NCI-H2107 treated with DMSO at 0.1 percent for 48 hours (cell line): Measurements from ENCODE around the gene MSH3.
"Not testable (repeated sequence)": the region's sequence is repeated elsewhere in the genome, so short reads cannot be mapped to it uniquely, and the experiment has no call there.

Source experiments
- DNase-seq: peaks from one replicate; lab custom pipeline; 2025; ENCODE audit not compliant: unreplicated experiment; lab: John Stamatoyannopoulos, UW

MSH3 gene

DNA sequence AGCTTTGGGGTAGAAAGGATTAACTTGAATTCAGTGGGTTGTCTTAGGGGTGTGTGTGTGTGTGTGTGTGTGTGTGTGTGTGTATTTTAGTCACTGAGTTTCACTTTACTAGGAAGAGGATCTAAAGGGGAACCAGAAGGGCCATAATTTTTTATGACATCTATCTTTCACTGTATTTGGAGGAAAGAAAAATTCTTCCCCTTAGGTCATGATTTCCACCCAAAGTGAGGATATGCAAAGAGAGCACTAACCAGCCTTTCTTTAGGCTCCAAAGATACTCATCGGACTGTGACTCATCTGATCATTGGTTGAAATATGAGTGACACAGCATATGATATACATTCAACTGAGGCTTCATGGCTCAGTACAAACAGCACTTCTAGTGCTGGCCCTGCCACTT lies 230.5 kb downstream of the MSH3 start:
- no peak for DNase-seq

DNA sequence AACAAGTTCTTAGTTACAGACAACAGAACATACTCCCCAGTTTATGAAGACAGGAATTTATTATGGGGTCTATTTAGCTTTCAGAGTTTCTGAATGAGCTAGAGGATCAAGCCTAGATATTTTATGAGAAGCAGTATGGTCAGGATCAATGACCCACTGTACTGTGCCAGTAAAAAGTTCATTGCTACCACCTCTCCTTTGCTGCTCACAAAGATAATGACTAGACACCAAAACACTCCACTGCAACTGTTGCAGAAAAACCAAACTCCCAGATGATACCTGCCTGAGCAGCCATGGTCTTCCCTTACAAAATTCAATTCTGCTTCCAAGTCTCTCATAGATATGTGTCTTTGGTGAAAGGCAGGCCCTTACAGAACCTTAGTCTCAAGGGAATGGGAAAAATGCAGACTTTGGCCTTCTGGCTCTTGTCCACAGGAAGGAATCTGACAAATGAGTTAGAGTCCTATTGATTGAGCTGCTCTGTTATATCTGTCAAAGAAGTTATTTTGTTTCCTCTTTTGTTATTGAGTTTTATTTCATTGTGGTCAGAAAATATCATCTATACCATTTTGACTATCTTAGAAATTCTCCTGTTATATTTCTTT lies 231.0 kb downstream of the MSH3 start:
- DNase-seq, result no peak

DNA sequence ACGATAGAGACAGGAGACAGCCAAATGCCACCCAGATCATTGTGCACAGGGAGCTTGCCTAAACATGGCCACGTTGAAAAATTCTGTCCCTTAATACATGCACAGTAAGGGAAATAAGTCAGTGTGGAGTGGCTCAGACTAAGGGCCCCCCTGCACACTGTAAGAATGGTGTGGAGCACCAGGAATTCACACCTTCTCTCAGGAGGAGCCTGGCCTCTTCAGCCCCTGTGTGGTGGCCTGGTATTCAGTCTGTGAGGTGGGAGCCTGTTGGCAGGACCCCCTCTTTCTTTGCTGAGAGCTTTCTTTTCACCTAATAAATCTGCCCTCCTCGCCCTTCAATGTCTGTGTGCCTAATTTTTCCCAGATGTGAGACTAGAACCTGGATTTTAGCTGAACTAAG lies 239.6 kb downstream of the MSH3 start:
- DNase-seq, result no peak

DNA sequence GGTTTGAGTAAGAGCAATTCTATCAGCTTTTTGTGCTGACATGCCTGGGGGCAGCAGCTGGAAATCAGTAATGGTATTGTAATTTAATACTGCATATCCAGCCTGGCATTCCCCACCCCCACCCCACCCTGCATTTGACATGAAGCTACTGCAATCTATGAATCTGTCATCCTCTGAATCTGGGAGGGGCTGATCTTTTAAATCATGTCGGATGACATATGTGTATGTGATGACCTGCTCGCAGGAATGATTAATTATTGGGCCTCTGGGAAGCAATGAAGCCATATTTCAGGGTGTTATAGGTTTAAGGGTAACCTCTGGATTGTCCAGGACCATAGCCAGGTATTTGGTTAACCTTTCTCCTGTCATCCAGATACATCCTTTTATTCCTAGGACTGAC lies 241.1 kb downstream of the MSH3 start:
- DNase-seq, result no peak

DNA sequence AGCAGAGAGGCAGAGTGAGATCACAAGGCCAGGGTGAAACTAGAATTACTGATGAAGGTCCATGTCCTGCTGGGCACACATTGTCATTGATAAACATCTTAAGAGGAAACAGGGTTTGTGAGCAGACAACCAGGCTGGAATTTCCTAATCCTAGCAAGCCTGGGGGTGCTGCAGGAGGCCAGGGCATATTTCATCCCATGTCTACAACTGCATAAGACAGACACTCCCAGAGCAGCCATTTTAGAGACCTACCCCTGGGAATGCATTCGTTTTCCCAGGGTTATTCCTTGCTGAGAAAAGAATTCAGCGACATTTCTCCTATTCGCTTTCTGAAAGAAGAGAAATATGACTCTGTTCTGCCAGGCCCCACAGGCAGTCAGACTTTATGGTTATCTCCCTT lies 248.2 kb downstream of the MSH3 start:
- not testable (repeated sequence) for DNase-seq

DNA sequence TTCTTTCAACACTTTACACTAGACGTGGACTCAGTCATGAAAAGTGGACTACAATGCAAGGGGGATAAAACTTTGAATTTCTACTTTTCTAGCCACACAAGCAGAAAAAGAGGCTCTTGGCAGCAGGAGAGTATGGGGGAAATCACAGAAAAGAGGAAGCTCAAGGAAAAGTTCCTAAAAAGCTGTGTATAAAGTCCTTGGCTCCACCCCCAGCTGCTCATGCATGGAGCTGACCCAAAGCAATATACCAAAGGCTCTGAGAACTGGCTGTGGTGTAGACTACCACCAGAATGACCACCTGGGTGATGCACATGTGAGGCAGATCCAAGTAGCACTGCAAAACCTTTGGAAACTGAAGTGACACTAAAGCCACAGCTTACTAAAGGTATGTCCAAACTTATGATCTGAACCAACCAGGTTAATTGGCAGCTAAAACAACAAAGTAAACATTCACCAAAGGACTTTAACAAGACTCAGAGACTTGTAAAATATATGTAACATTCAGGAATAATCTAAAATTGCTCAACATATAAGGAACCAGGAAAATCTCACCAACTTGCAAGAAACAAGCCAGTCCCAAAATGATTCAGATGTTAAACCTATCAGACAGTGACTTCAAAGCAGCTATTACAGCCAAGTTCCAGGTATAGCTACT lies 250.2 kb downstream of the MSH3 start:
- DNase-seq, result no peak

DNA sequence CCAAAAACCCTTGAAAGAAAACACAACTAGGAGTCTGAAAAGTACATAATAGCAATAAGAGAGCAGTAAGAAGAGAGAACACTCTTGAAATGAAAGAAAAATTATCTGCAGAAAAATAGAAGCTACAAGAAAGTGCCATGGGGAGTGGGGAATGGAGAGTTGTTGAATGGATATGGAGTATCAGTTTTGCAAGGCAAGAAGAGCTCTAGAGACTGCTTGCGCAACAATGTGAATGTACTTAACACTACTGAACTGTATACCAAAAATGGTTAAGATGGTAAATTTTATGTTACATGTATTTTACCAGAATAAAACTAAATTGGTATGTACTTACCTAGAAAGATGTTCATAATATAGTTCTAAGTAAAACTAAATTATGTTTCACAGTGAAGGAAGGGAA lies 251.0 kb downstream of the MSH3 start:
- no peak for DNase-seq

DNA sequence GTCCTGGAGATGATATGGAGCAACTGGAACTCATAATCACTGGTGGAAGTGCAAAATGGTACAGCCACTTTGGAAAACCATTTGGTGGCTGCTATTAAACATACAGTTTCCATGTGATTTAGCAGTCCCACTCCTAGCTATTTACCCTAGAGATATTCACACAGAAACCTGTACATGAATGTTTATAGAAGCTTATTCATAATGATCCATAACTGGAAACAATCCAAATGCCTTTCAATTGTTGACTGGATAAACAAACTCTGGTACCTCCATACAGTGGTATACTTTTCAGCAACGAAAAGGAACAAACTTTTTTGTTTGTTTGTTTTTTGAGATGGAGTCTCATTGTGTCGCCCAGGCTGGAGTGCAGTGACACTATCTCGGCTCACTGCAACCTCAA lies 258.0 kb downstream of the MSH3 start:
- no peak for DNase-seq

DNA sequence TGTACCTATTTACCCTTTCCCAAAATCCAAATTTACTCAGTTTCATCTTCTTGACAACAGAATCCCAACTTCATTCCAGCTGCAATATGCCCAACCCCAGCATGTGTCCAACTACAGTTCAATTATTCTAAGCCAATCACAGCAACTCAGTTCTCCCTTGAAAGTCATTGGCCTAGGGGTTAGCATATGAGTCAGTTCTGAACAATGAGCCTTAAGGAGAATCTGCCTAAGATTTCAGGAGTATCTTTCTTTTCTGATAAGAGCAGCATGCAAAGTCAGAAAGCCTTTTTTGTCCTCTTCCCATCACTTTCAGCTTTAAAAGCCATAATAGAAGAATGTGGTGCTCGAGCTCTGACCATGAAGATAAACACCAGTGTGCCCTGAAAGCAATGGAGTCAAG lies 261.3 kb downstream of the MSH3 start:
- DNase-seq, result no peak

DNA sequence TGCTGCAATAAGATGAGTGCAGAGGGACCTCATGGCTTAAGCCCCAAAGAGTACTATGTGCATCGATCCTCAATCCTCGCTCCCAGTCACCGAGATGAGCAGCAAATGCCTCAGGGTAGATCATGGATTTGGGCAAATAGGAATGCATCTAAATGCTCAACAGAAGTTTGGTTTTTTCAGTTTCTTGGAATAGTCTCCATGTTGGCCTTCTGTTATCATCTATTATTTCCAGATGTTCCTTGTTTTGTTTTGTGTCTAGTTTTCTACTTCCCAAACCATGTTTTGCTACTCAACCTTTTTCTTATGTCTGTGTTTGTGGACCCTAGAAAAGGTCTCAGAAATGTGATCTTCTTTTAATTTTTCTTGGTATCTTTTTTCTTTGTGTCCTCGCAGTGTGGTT lies 262.2 kb downstream of the MSH3 start:
- DNase-seq, result no peak

DNA sequence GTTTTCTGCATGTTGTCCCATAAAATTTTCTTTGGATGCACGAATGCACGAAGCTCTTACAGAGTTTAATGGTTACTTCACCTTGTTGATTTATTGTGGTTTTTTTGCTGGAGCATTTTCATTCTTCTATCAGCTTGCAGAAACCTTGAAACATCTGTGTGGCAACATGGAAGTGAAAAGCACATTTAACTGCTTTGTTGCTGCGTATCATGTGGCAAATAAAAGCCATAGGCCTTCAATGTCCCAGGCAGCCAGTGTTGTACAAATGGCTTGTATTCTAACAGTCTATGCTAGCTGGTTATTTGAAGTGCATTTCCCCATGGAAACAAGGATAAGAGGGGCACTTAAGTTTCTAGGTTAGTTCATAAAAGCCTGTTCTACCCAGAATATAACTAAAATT lies 263.2 kb downstream of the MSH3 start:
- DNase-seq, result peak; percentile 69

DNA sequence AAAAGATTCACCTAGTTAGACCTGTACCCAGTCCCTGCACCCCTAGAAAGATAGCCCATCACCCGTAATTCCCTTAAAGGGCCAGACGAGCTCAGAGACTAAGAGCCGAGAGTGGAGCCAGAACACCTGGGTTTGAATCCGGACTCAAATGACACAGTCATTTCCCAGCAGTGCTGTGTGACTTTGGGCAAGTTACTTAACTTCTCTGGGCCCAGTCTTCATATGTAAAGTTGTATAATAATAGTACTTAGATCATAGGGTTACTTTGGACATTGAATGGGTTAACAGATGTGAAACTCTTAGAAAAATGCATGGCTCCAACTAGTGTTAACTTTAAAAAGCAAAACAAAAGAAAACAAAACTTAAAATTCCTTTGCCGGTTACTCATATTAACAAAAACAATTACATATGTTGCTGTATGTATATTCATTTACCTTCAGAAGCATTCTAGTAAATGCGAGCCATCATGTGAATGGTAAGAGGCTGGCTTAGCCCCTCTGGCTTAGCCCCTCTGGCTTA lies 265.3 kb downstream of the MSH3 start:
- no peak for DNase-seq

DNA sequence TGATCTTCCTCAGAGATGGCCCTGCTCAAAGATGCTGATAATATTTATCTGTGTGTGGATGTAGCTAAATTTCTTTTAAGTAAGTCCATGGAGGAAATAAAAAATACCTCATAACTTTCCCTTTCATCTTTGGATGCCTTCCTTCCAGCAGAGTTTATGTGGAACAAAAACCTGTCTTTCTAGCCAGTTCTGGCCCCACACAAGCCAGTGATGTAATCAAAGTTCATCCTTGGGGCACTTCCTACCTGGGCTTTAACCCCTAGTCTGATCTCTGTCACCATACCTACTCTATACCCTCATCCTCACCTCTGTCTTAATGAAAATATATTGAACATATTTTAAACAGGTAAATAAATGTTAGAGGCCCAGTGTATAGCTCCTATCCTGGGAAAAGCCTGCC lies 265.9 kb downstream of the MSH3 start:
- no peak for DNase-seq

DNA sequence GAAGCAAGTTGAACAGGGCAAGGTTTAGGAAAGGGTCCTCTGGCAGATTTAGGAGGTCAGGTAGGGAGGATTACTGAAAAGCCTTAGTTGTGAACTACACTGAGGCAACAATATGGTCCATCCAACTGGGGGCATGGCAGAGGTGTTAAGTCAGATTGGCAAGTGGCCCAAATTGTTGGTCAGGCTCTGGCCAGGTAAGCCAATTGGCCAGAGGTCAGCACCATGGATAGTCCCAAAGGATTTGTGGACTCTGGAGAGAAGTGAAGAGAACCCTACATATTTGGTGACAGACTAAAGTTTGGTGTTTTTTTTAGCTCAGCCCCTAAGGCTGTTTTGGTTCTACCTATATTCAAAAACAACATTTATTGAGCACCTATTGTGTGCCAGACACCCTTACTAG lies 266.6 kb downstream of the MSH3 start:
- DNase-seq, result no peak

DNA sequence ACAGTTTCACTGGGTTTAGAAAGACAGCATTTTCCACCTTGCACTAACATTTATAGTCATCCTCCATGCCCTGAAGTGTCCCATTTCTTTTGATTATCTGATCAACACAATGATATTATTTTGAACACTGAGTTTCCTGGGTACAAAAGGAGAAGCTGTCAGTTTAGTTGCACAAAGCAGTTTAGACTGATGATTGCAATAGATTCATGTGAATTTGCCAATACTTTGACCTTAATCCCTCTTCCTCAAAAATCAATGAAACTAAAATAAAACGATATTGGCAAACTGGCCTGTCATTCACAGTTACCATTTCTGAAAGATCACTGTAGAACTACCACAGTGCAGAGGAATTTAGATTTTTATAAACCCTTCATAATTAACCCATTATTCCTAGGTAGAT lies 271.5 kb downstream of the MSH3 start:
- DNase-seq, result no peak
